ENCODE results near the gene VPS29.
"Not testable (repeated sequence)": the region's sequence is repeated elsewhere in the genome, so short reads cannot be mapped to it uniquely, and the experiment has no call there.

Gene VPS29

GRCh38 chr12:110501752-110502738, at the start of gene VPS29, which contains the start of gene RAD9B:
Gene VPS29, minus strand, starts transcription at chr12:110502111. Its CDS starts 60 bp downstream, at chr12:110502051.
Gene RAD9B, plus strand, starts transcription at chr12:110502331. Its CDS starts 7 bp downstream, at chr12:110502338.
- DNase-seq (ENCODE audit: low read depth), result peak; percentile 99

GRCh38 chr12:110550981-110551380, 49.1 kb upstream of the VPS29 start:
- DNase-seq (ENCODE audit: low read depth), result no peak

- no peak for DNase-seq (ENCODE audit: low read depth)
Observed at GRCh38 chr12:110549716-110550115, 47.8 kb upstream of the VPS29 start.

- DNase-seq (ENCODE audit: low read depth), result no peak
Observed at GRCh38 chr12:110548678-110549077, 46.8 kb upstream of the VPS29 start.

GRCh38 chr12:110547090-110547489, 45.2 kb upstream of the VPS29 start:
- no peak for DNase-seq (ENCODE audit: low read depth)

GRCh38 chr12:110546339-110546738, 44.4 kb upstream of the VPS29 start:
- DNase-seq (ENCODE audit: low read depth), result no peak

- no peak for DNase-seq (ENCODE audit: low read depth)
Observed at GRCh38 chr12:110545812-110546211, 43.9 kb upstream of the VPS29 start.

- DNase-seq (ENCODE audit: low read depth), result not testable (repeated sequence)
Observed at GRCh38 chr12:110545259-110545658, 43.3 kb upstream of the VPS29 start.

- DNase-seq (ENCODE audit: low read depth), result no peak
Observed at GRCh38 chr12:110543965-110544364, 42.1 kb upstream of the VPS29 start.

GRCh38 chr12:110543252-110543959, 41.5 kb upstream of the VPS29 start:
- no peak for DNase-seq (ENCODE audit: low read depth)

- DNase-seq (ENCODE audit: low read depth), result no peak
Observed at GRCh38 chr12:110540048-110540447, 38.1 kb upstream of the VPS29 start.

- no peak for DNase-seq (ENCODE audit: low read depth)
Observed at GRCh38 chr12:110538869-110539622, 37.1 kb upstream of the VPS29 start.

GRCh38 chr12:110537605-110538409, 35.9 kb upstream of the VPS29 start:
- no peak for DNase-seq (ENCODE audit: low read depth)

- DNase-seq (ENCODE audit: low read depth), result no peak
Observed at GRCh38 chr12:110536834-110537604, 35.1 kb upstream of the VPS29 start.

- no peak for DNase-seq (ENCODE audit: low read depth)
Observed at GRCh38 chr12:110534811-110535210, 32.9 kb upstream of the VPS29 start.

- DNase-seq (ENCODE audit: low read depth), result no peak
Observed at GRCh38 chr12:110533607-110534006, 31.7 kb upstream of the VPS29 start.

- DNase-seq (ENCODE audit: low read depth), result no peak
Observed at GRCh38 chr12:110532644-110533043, 30.7 kb upstream of the VPS29 start.

- no peak for DNase-seq (ENCODE audit: low read depth)
Observed at GRCh38 chr12:110531741-110532333, 29.9 kb upstream of the VPS29 start.

- no peak for DNase-seq (ENCODE audit: low read depth)
Observed at GRCh38 chr12:110530511-110530910, 28.6 kb upstream of the VPS29 start.

GRCh38 chr12:110528277-110528839, 26.4 kb upstream of the VPS29 start:
- DNase-seq (ENCODE audit: low read depth), result no peak

Data from T-helper 22 cell (primary cell).